GM18511 (cell line): ENCODE results near the gene SLC1A3.

Experiments
- ATAC-seq: cut with Tn5 transposase; IDR thresholded peaks from one replicate; pipeline ENCODE4 v1.9.1; 2021; ENCODE audit warnings: mild to moderate bottlenecking, moderate library complexity; ENCODE audit not compliant: unreplicated experiment

The SLC1A3 gene

DNA sequence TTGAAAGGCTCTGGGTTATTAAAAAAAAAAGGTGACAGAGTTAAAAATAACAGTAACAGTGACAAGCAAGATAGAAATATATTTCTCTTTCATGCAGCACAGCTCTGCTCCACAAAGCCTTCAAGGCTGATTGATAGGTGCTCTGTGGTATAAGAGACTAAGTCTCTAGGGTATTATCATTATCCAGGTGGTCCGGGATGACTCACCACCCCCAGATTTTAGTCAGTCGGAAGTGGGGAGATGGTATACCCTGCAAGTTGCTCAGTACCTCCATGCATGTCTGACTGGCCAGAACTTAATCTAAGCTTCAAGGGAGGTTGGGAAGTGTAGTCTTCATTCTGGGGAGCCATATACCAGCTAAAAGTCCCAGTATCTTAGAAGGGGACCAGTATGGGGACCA, 76.1 kb downstream of the SLC1A3 start:
- ATAC-seq: no peak

DNA sequence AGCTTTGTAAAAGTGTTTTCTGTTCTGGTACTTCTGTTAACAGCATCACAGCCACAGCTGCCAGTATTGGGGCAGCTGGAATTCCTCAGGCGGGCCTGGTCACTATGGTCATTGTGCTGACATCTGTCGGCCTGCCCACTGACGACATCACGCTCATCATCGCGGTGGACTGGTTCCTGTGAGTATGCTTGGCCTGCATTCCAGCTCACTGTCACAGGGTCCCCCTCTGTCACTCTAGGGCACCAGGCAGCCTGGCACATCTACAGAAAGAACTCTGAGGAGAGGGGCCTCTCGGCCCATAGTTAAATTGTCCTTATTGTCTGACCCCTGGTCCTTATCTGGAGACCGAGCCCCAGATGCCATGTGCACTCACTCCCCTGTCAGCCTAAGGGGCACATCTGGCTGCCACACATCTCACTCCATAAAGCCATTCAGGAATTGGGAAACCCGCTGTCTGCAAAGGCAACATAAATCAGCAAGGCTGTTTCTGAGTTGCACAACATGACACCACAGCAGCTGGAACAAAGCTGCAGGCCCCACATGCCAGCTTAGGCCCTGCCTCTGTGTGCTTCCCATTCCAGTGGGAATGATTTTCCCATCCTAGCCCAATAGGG, 77.5 kb downstream of the SLC1A3 start:
- ATAC-seq: no peak

- ATAC-seq: peak; percentile 51
These were observed 79.4 kb downstream of the SLC1A3 start for GRCh38 chr5:36685631-36686288.

GRCh38 chr5:36686881-36687280, 80.5 kb downstream of the SLC1A3 start:
- no peak for ATAC-seq

- no peak for ATAC-seq
These were observed 82.3 kb downstream of the SLC1A3 start for GRCh38 chr5:36688722-36689121.

GRCh38 chr5:36689225-36689624, 82.8 kb downstream of the SLC1A3 start:
- no peak for ATAC-seq

- ATAC-seq: peak; percentile 71
These were observed 83.9 kb downstream of the SLC1A3 start for GRCh38 chr5:36690041-36690961.

GRCh38 chr5:36691226-36691625, 84.8 kb downstream of the SLC1A3 start:
- ATAC-seq: no peak

DNA sequence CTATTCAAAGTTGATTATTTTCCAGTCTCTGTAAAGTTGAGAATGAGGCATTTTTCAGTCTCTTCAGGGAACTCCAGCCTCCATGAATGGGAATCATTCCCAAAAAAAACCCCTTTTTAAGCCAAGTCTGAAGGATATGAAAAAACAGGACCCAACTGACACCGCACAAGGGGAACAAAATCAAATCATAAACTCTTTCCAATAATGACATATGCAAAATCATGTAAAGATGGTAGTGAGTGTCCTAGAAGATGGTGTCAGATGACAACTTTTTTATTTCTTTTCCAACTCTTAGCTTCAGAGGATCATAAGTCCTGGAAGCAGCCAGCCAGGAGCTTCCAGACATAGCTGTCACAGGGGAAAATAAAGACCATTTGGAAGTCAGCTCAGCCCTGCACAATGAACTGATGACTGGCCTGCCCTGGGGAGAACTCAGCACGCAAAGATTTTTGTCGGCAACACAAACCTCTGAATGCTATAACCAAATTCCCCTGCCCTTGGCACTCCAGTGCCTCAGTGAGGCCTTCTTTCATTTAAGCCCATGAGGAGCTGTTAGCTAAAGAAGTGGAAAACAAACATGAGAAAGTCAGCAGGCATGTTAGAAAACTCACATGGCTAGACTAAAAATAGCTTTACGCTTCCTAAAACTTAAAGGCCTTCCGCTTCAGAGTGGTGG, 85.4 kb downstream of the SLC1A3 start:
- no peak for ATAC-seq

DNA sequence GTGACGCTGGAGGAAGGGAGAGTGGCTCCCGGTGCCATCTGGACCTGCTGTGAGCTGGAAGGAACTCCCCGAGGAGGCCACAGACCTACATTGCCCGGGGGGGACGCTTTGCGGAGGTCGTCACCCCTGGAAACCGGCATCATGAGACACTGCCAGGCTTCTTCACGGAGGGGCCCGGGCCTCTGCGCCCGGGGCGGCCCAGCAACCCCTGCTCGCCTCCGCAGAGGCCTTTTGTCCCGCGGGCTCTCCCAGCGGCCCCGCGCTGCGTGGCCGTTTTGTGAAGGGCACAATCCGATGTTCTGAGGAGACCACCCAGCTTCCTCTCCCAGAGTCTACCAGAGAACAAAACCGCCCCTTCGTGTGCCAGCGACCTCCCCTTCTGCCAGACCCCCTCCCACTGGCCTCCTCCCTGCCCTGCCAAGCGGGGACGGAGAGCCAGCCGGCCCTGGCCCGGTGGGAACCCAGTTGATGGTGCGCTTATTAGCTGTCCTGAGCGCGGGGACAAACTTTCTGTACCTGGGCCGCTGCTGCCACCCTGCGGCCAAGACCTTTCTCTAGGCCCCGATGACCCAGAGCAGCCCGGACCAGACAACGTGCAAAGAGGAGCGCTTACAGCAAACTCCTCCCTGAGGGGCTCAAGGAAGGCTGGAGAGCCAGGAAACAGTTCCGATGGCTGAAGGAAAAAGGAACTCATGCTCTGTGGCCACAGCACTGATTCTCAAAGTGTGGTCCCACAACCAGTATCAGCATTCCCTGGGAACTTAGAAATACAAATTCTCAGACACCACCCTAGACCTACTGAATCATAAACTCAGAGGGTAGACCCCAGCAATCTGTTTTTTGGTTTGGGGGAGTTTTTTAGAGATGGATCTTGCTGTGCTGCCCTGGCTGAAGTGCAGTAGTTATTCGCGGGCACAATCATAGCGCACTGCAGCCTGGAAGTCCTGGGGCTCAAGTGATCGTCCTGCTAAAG, 86.7 kb downstream of the SLC1A3 start:
- ATAC-seq: peak; percentile 74

DNA sequence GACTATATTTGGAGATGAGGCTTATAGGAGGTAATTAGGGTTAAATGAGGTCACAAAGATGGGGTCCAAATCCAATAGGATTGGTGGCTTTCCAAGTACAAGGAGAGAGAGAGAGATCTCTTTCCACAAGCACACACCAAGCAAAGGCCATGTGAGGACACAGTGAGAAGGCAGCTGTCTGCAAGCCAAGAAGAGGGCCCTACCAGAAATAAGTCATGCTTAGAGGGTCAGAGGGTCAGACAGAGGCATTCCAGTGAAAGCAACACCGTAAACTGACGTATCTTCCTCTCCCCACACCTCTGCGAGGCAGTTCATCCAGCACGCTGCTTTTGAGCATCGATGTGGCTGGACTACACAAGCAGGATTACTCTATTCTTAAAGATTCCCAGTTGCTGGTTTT, 87.9 kb downstream of the SLC1A3 start:
- no peak for ATAC-seq

DNA sequence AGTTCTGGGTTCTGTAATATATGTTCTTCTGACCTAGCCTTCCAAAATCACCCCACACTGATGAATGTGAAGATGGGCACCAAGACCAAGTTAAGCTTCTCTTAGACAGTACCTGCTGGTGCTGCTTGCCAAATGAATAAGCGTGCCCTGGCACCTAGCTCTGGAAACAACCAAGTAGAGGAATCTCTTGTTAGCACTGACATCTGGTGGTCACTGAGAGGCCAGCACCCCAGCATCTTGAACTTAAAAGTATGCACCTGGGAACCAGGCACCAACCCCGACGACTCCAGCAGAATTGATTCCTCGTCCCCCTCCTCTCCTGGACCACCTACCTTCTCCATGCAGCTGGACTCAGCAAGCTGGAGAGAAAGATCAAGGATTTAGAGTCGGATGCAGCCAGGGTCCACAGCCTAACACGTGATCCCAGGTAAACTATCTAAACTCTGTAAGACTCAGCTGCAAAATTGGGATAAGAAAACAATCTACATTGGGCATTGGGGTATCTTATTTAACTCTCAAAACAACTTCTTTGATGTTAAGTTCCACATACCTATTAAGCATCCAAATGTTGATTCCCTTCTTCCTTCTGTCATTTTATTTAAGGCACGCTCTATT, 89.8 kb downstream of the SLC1A3 start:
- ATAC-seq: peak; percentile 59

DNA sequence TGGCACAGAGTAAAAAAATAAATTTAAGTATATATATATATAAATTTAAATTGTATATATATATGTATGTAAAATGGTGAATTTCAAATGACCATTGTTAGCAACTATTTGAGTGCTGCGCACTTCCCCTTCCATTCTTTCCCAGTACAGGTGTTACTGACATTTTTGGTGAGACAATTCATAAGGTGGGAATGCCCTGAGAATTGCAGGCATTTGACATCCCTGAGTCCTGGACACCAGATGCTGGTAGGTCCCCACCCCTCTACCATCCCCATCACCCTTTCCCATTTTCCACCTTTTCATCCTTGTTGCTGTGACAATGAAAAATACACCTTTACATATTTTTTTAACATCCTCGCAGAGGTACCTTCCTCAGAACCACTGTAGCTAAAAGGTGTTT, 91.6 kb downstream of the SLC1A3 start:
- ATAC-seq: no peak

- ATAC-seq: peak; percentile 99
These were observed 94.8 kb downstream of the SLC1A3 start for GRCh38 chr5:36701085-36701698.

DNA sequence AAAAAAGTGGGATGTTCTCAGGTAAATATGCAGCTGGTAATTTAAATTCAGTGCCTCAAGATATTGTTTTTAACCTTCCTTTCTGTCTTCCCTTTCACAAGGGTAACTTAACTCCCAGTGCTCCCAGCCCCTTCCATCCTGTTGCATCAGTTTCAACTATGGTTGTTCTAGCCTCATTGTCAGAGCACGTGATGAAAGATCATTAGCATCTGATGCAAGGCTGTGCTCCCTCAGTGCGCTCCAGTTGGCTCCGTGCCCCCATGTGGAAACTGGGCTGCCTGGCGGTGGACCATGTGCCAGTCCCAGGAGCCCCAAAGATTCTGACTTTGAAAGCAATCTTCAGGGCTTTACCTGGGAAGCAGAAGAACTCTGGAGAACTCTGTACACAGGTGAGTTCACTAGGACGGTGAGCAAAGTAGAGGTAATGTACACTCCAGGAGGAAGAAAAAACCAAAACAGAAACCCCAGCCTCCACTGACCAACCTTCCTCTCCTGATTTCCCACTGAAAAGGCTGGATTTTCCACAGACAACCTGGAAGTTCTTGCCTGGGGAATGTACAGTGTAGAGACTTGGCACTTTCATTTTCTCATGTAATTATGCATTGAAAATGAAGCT, 96.9 kb downstream of the SLC1A3 start:
- ATAC-seq: no peak

DNA sequence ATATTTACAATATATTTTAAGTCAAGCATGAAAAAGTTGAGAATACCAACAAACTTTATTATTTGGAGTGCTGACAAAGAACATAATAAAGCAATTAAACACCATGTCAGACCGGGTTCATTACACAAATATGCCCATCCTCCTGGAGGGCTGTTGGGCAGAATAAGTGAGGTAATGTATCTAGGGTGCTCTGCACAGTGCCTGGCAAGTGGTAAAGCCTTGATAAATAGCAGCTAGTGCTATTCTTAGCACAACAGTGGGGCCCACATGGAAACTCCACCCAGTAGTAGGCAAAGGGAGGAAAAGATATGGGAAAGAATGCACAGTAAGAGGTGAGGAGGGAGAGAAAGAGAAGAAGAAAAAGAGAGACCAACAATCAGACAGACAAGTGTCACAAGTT, 97.7 kb downstream of the SLC1A3 start:
- ATAC-seq: no peak

DNA sequence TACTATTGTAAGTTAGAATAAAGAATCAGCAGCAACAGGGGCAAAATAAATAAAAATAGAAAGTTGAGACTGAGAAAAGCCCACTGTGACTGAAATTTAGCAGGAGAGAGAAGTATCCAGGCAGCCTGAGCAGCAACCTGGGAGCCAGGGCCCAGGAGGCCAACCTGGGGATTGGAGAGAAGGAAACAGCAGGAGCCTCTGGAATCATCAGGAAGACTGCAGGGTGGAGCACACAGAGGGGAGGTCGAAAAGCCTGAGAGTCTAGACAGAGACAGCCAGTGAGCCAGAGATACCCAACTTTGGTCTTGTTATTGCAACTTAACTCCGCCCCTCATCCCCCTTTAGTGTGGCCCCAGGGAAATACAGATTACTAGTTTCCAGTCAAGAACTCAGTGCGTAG, 98.6 kb downstream of the SLC1A3 start:
- ATAC-seq: no peak

DNA sequence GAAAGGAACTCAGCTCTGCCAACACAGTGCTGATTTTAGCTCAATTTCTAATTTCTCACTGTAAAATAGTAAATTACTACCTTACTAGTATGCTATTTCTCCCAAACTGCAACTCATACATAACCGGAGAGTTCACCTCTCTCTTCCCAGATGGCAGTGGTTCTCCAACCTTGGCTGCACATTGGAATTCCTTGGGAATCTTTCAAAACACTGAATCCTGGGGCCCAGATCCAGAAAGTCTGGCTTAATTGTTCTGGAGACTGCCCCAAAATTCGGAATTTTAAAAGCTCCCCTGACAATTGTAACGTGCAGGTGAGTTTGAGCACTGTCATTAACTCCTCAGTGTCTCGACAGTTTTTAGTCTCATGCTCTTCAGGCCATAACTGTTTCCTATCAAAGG, 100.3 kb downstream of the SLC1A3 start:
- ATAC-seq: no peak

GRCh38 chr5:36708996-36709395, 102.6 kb downstream of the SLC1A3 start:
- no peak for ATAC-seq
